H1 (cell line): Measurements from ENCODE around the gene CAPN13. TPM values are rescaled to one million over a fixed set of nuclear protein-coding genes. Genes with fewer than 3 reads are reported as not detected.

Experiments
- CTCF ChIA-PET: fragments of 300-600 bp; sonication (Branson Sonifier 250); formaldehyde crosslinking; loops from one replicate; lab custom pipeline; 2021; ENCODE audit not compliant: partially characterized antibody; lab: Charles Lee
- POLR2A ChIA-PET: fragments of 300-600 bp; sonication (Branson Sonifier 250); formaldehyde crosslinking; loops from one replicate; lab custom pipeline; 2021; ENCODE audit warnings: inconsistent platforms; ENCODE audit not compliant: partially characterized antibody; lab: Charles Lee
- DNase-seq, 2 experiments: peaks; one replicate each; pipeline versions ENCODE4 v3.0.0 to v3.0.0-alpha.2; 2010 to 2022; ENCODE audit warnings: low spot score in 2 of 2, low read depth in 1 of 2, mixed read lengths in 1 of 2
- FAIRE-seq: peaks from 2 replicates; lab custom pipeline; 2011; peaks lifted over from hg19 to GRCh38; lab: Jason Lieb, UNC
- H2AFZ ChIP-seq: 2 replicates; pipeline ENCODE4 v1.8.1; 2012; ENCODE audit warnings: low read length, inconsistent platforms
- H2AK5ac ChIP-seq: 2 replicates; pipeline ENCODE4 v1.6.1; 2013; ENCODE audit warnings: low read depth, low read length
- H2BK120ac ChIP-seq: replicated peaks from 2 replicates; pipeline ENCODE3; 2013; ENCODE audit warnings: low read depth, low read length, inconsistent platforms
- H2BK12ac ChIP-seq: 2 replicates; pipeline ENCODE4 v1.6.1; 2013; ENCODE audit warnings: low read depth, low read length
- H2BK15ac ChIP-seq: 2 replicates; pipeline ENCODE4 v1.6.1; 2013; ENCODE audit warnings: low read length
- H2BK20ac ChIP-seq: 2 replicates; pipeline ENCODE4 v1.6.1; 2013; ENCODE audit warnings: low read length
- H2BK5ac ChIP-seq: 2 replicates; pipeline ENCODE4 v1.6.1; 2013; ENCODE audit warnings: low read depth, low read length
- H3K14ac ChIP-seq: 2 replicates; pipeline ENCODE4 v1.6.1; 2013; ENCODE audit warnings: inconsistent platforms; ENCODE audit not compliant: insufficient read length
- H3K18ac ChIP-seq: 2 replicates; pipeline ENCODE4 v1.6.1; 2013; ENCODE audit warnings: low read length; ENCODE audit errors: extremely low read depth
- H3K23ac ChIP-seq: 2 replicates; pipeline ENCODE4 v1.6.1; 2013; ENCODE audit warnings: inconsistent platforms; ENCODE audit not compliant: insufficient read length
- H3K23me2 ChIP-seq: 2 replicates; pipeline ENCODE4 v1.6.1; 2013; ENCODE audit warnings: low read depth, low read length
- H3K27ac ChIP-seq: 2 replicates; pipeline ENCODE4 v1.6.1; 2011; ENCODE audit warnings: low read depth, low read length, inconsistent platforms
- H3K27me3 ChIP-seq, 4 experiments: replicated peaks in 1 of 4; 1 replicate in 1 of 4; 2 replicates in 3 of 4; pipeline versions ENCODE4 v1.6.1 to v1.8.1; 2011 to 2013; ENCODE audit warnings: low read length in 3 of 4, mild to moderate bottlenecking in 3 of 4, inconsistent platforms in 2 of 4, mixed read lengths in 2 of 4, moderate library complexity in 1 of 4; ENCODE audit not compliant: control insufficient read depth in 3 of 4, insufficient read depth in 3 of 4; ENCODE audit errors: extremely low read depth in 1 of 4
- H3K36me3 ChIP-seq, 4 experiments: 2 replicates each; pipeline versions ENCODE4 v1.6.1 to v1.8.1; 2011 to 2013; ENCODE audit warnings: mild to moderate bottlenecking in 4 of 4, low read length in 3 of 4, moderate library complexity in 2 of 4, control low read depth in 1 of 4, inconsistent platforms in 1 of 4; ENCODE audit not compliant: insufficient read depth in 4 of 4, control insufficient read depth in 2 of 4
- H3K4ac ChIP-seq: replicated peaks from 2 replicates; pipeline ENCODE3; 2013; ENCODE audit warnings: low read length, low read depth, mixed read lengths, inconsistent platforms; ENCODE audit not compliant: insufficient read length
- H3K4me1 ChIP-seq, 4 experiments: replicated peaks in 1 of 4; 1 replicate in 1 of 4; 2 replicates in 3 of 4; pipeline versions ENCODE4 v1.6.1 to v1.8.1; 2011 to 2013; ENCODE audit warnings: low read length in 3 of 4, inconsistent platforms in 2 of 4, mixed read lengths in 1 of 4; ENCODE audit not compliant: insufficient read depth in 4 of 4, control insufficient read depth in 3 of 4
- H3K4me2 ChIP-seq, 2 experiments: 2 replicates each; pipeline versions ENCODE4 v1.6.1 to v1.8.1; 2011 to 2013; ENCODE audit warnings: low read depth in 2 of 2, low read length in 2 of 2, control low read depth in 1 of 2, inconsistent platforms in 1 of 2, mild to moderate bottlenecking in 1 of 2; ENCODE audit not compliant: insufficient read depth in 1 of 2
- H3K4me3 ChIP-seq, 4 experiments: fragments of 200-600, 300-600 bp in 1 of 4; sonication (generic), shearing (Covaris generic), sonication (Bioruptor Twin) in 1 of 4; 2 replicates each; pipeline versions ENCODE4 v1.5.1 to v1.8.1; 2011 to 2016; ENCODE audit warnings: low read length in 4 of 4, low read depth in 3 of 4, control low read depth in 2 of 4, inconsistent platforms in 2 of 4, mild to moderate bottlenecking in 2 of 4, mixed read lengths in 1 of 4, moderate library complexity in 1 of 4; ENCODE audit not compliant: insufficient read depth in 2 of 4; ENCODE audit errors: extremely low read depth in 1 of 4
- H3K56ac ChIP-seq: replicated peaks from 2 replicates; pipeline ENCODE3; 2013; ENCODE audit warnings: low read depth, mild to moderate bottlenecking, mixed read lengths, low read length, inconsistent platforms; ENCODE audit not compliant: insufficient read length
- H3K79me1 ChIP-seq: 2 replicates; pipeline ENCODE4 v1.6.1; 2013; ENCODE audit warnings: low read depth, low read length, control low read depth
- H3K79me2 ChIP-seq, 2 experiments: 2 replicates each; pipeline versions ENCODE4 v1.6.1 to v1.8.1; 2012 to 2013; ENCODE audit warnings: low read length in 2 of 2, mild to moderate bottlenecking in 2 of 2, inconsistent platforms in 1 of 2; ENCODE audit not compliant: insufficient read depth in 2 of 2, control insufficient read depth in 1 of 2
- H3K9ac ChIP-seq, 4 experiments: replicated peaks in 1 of 4; 1 replicate in 1 of 4; 2 replicates in 3 of 4; pipeline versions ENCODE4 v1.6.1 to v1.8.1; 2011 to 2013; ENCODE audit warnings: low read depth in 3 of 4, low read length in 3 of 4, control low read depth in 2 of 4, mild to moderate bottlenecking in 2 of 4, moderate library complexity in 2 of 4, inconsistent platforms in 1 of 4; ENCODE audit errors: extremely low read depth in 1 of 4
- H3K9me3 ChIP-seq, 2 experiments: 2 replicates each; pipeline versions ENCODE4 v1.6.1 to v1.8.1; 2012 to 2013; ENCODE audit warnings: mild to moderate bottlenecking in 2 of 2, moderate library complexity in 2 of 2, control low read depth in 1 of 2, inconsistent platforms in 1 of 2, low read depth in 1 of 2, low read length in 1 of 2, mixed read lengths in 1 of 2; ENCODE audit not compliant: insufficient read depth in 2 of 2
- H4K20me1 ChIP-seq, 2 experiments: replicated peaks in 1 of 2; 2 replicates each; pipeline versions ENCODE3 to v1.8.1; 2011 to 2013; ENCODE audit warnings: inconsistent platforms in 2 of 2, low read length in 2 of 2, mild to moderate bottlenecking in 1 of 2; ENCODE audit not compliant: insufficient read depth in 2 of 2, control insufficient read depth in 1 of 2
- H4K5ac ChIP-seq: 2 replicates; pipeline ENCODE4 v1.6.1; 2013; ENCODE audit warnings: low read length, low read depth, mixed read lengths, inconsistent platforms; ENCODE audit not compliant: insufficient read length
- H4K8ac ChIP-seq: 2 replicates; pipeline ENCODE4 v1.8.0; 2013; ENCODE audit warnings: mild to moderate bottlenecking, moderate library complexity, low read length, inconsistent platforms; ENCODE audit not compliant: insufficient read depth; ENCODE audit errors: extremely low read depth
- H4K91ac ChIP-seq: replicated peaks from 2 replicates; pipeline ENCODE3; 2013; ENCODE audit warnings: low read length, mixed read lengths, inconsistent platforms; ENCODE audit not compliant: insufficient read length
- HDAC6 ChIP-seq: IDR thresholded peaks from one replicate; pipeline ENCODE4 v1.7.1; 2012; ENCODE audit warnings: low read depth, mild to moderate bottlenecking, inconsistent platforms, low read length, moderate library complexity
- SP1 ChIP-seq: IDR thresholded peaks from 2 replicates; pipeline ENCODE4 v1.6.1; 2011; ENCODE audit warnings: low read depth, low read length
- WGBS, 2 experiments: shearing (Covaris generic) in 1 of 2; methylation state at CpG; one replicate each; pipeline versions ENCODE4 v1.1.6 to v1.1.7; 2013 to 2015; ENCODE audit warnings: low lambda C conversion rate in 2 of 2, mixed read lengths in 2 of 2, inconsistent platforms in 1 of 2, low coverage in 1 of 2, missing lambda C conversion rate in 1 of 2; ENCODE audit not compliant: insufficient replicate concordance in 2 of 2, insufficient coverage in 1 of 2, insufficient read length in 1 of 2; ENCODE audit errors: extremely low coverage in 1 of 2, missing lambda C conversion rate in 1 of 2; 5-methylcytosine and 5-hydroxymethylcytosine counted together
- polyA plus RNA-seq, 7 experiments: library from polyadenylated mRNA; depleted of rRNA in 3 of 7; stranded (reverse) in 5 of 7; unstranded in 2 of 7; fragments of >200 nt in 5 of 7; fragments of 200-250 nt in 2 of 7; gene quantifications; 1 replicate in 5 of 7; 2 replicates in 1 of 7; 4 replicates in 1 of 7; pipeline versions ENCODE4 v1.2.1 to v1.2.3, GENCODE V29; 2011 to 2013; ENCODE audit warnings: missing spikeins in 2 of 7, mixed read lengths in 2 of 7
- total RNA-seq: library from RNA; stranded (reverse); fragmentation: NEBNext Ultra II Directional; extraction: Animal tissue kit (Norgen Biotek cat#: 25700); gene quantifications from 2 replicates; pipeline ENCODE4 v1.2.1, GENCODE V29; 2021

The CAPN13 gene
- total and polyA plus RNA-seq, 2 of the 8 experiments (the other 6 are each of a cell fraction or from before 2014, with no cell fraction given) = 2.4 TPM

DNA sequence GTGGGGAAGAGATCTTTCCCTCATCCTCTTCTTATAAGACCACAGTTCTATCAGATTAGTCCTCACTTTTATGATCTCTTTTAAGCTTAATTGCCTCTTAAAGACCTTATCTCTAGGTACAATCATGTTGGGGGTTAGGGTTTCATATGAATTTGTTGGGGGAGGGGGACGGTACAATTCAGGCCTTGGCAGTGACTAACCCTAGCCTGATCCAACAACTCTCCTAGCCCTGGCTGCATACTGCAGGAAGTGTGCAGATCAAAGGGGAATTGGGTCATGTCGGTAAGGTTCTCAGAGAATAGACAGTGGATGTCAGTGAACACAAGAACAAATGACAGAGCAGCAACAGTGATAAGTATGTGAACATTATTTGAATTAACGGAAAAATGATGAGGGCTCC, 16.4 kb downstream of the CAPN13 start:
- POLR2A ChIA-PET = no interaction called here

More for the DNA sequence above, 16.4 kb downstream of the CAPN13 start:
- H2AFZ ChIP-seq = no peak overlapping the region
- no peak overlapping the region for H2BK20ac ChIP-seq
- H3K27ac ChIP-seq = no peak overlapping the region
- H4K8ac ChIP-seq = no peak overlapping the region
- H4K20me1 ChIP-seq = no peaks in the 10 kb centered on the region
- no peak overlapping the region for H4K91ac ChIP-seq
- no peak overlapping the region for H3K4me3 ChIP-seq
- H3K79me2 ChIP-seq = no peaks in the 10 kb centered on the region
- H2BK15ac ChIP-seq = no peak overlapping the region
- 65% methylated on average over 3 of the region's 3 CpGs; no CpG with 5 or more reads in 1 of the 2 experiments for WGBS, 2 experiments
- no peak overlapping the region for H3K4me2 ChIP-seq
- no peak overlapping the region for H2BK5ac ChIP-seq
- no peak overlapping the region for H3K9ac ChIP-seq
- H2BK120ac ChIP-seq = no peak overlapping the region
- H3K14ac ChIP-seq = no peak overlapping the region
- no peak overlapping the region for H4K5ac ChIP-seq
- no peaks in the 10 kb centered on the region for H3K79me1 ChIP-seq
- no peak overlapping the region for H3K23ac ChIP-seq
- no peak overlapping the region for H2BK12ac ChIP-seq
- CTCF ChIA-PET = interaction anchor here (0.9 to 2.3 kb wide), 4 partner anchors 10 to 480 kb away, joined by 3 to 12 read pairs (median 5); no protein-coding TSS in a partner anchor
- no peak overlapping the region for H3K4ac ChIP-seq
- DNase-seq (no peak), FAIRE-seq (no peak)
- H2AK5ac ChIP-seq = no peak overlapping the region
- H3K18ac ChIP-seq = no peak overlapping the region
- no peak overlapping the region for H3K56ac ChIP-seq
- H3K9me3 ChIP-seq = no peaks in the 10 kb centered on the region
- H3K27me3 ChIP-seq = no peaks in the 10 kb centered on the region
- no peaks in the 10 kb centered on the region for H3K23me2 ChIP-seq
- H3K36me3 ChIP-seq = no peaks in the 10 kb centered on the region
- TF ChIP-seq HDAC6 (no peak), SP1 (no peak)
- H3K4me1 ChIP-seq = peaks cover 0 to 2% (median 0%) of the 10 kb centered on the region in 4 experiments; a peak in 1 of 7 replicates
